GM19025 (cell line): ENCODE measurements around the gene RHEB.

ENCODE experiments used
- ATAC-seq: cut with Tn5 transposase; IDR thresholded peaks from one replicate; pipeline ENCODE4 v1.9.1; 2021; ENCODE audit warnings: mild to moderate bottlenecking, low read depth, moderate library complexity; ENCODE audit not compliant: unreplicated experiment

RHEB gene

GRCh38 chr7:151452680-151453325 lies 66.9 kb downstream of the RHEB start:
- ATAC-seq = no peak

GRCh38 chr7:151451626-151452571 lies 67.8 kb downstream of the RHEB start:
- no peak for ATAC-seq

GRCh38 chr7:151451156-151451555 lies 68.5 kb downstream of the RHEB start:
- no peak for ATAC-seq

- no peak for ATAC-seq
Measured at GRCh38 chr7:151449990-151450389, 69.7 kb downstream of the RHEB start.

- no peak for ATAC-seq
Measured at GRCh38 chr7:151448261-151449252, 71.1 kb downstream of the RHEB start.

- ATAC-seq = no peak
Measured at GRCh38 chr7:151447901-151448260, 71.8 kb downstream of the RHEB start.

- no peak for ATAC-seq
Measured at GRCh38 chr7:151447312-151447711, 72.4 kb downstream of the RHEB start.

- no peak for ATAC-seq
Measured at GRCh38 chr7:151446412-151446811, 73.3 kb downstream of the RHEB start.

GRCh38 chr7:151444632-151445031 lies 75.1 kb downstream of the RHEB start:
- no peak for ATAC-seq

- ATAC-seq = no peak
Measured at GRCh38 chr7:151442776-151443496, 76.8 kb downstream of the RHEB start.

- no peak for ATAC-seq
Measured at GRCh38 chr7:151440799-151441445, 78.8 kb downstream of the RHEB start.

GRCh38 chr7:151439855-151440798 lies 79.6 kb downstream of the RHEB start, which contains the start of gene CRYGN:
Gene CRYGN (minus strand): TSS chr7:151440141. CDS start chr7:151439917, 224 bp downstream.
- ATAC-seq = no peak

- ATAC-seq = no peak
Measured at GRCh38 chr7:151438864-151439601, 80.7 kb downstream of the RHEB start.

GRCh38 chr7:151437866-151438516 lies 81.7 kb downstream of the RHEB start:
- no peak for ATAC-seq

GRCh38 chr7:151437159-151437553 lies 82.5 kb downstream of the RHEB start:
- no peak for ATAC-seq

- no peak for ATAC-seq
Measured at GRCh38 chr7:151436446-151437158, 83.1 kb downstream of the RHEB start.
